Anterior cingulate cortex (tissue), 58 donors: ENCODE measurements around the gene RASL10A.
A peak's percentile ranks its signal among the peaks of the same experiment; 100 is the strongest.

Experiments used
- DNase-seq, 58 donors: peaks; one replicate each; lab custom pipeline; 2025; lab: John Stamatoyannopoulos, UW

RASL10A gene

GRCh38 chr22:29325356-29325755 is 9.9 kb upstream of the RASL10A start:
- peak in 1 of 58 donors; percentile 20 for DNase-seq

GRCh38 chr22:29323641-29324040 is 8.1 kb upstream of the RASL10A start:
- no peak for DNase-seq

GRCh38 chr22:29320546-29320945 is 5.0 kb upstream of the RASL10A start:
- no peak for DNase-seq

DNA sequence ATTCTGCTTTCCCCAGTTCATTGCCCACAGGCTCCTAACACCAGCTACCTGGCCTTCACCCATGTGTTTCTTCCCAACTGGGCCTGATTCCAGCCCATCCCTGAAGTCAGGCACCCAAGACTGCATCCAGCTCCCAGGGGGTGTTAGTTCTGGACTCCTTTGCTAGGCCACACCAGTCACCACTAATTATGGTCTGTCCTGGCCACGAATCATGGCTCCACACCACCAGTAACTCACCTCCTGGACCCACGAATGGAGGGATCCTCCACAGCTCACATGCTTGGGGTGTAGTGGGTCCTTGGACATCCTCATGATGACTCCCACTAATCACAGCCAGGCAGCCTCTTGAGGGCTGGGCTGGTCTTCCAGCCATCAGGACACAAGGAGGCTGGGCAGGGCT is 3.6 kb upstream of the RASL10A start:
- no peak for DNase-seq

DNA sequence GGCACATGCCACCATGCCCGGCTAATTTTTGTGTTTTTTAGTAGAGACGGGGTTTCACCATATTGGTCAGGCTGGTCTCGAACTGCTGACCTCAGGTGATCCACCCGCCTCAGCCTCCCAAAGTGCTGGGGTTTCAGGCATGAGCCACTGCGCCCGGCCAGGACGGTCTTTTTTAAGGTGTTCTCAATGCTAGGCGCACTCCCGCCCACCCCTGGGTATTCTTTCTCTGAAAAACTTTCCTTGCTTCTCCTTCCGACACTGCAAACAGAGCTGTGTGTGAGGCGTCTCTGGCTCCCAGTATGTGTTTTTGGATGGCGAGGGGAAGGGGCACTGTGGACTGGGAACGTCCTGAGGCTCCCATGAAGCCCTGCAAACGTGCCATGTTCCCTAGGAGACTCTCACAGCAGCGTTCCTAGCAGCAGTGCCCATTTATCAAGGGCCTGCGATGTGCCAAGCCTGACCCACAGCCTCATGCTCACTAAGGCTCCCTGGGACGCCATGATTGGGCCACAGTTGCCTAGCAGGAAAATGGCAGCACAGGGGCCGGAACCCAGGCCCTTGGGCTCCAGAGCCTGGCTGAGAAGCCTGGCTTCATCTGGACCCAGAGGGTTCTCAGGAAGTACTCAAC is 2.4 kb upstream of the RASL10A start:
- DNase-seq, result no peak

- DNase-seq, result no peak
Observed at GRCh38 chr22:29316141-29316828, 788 bp upstream of the RASL10A start.

GRCh38 chr22:29314537-29315285 is 786 bp downstream of the RASL10A start:
- no peak for DNase-seq

DNA sequence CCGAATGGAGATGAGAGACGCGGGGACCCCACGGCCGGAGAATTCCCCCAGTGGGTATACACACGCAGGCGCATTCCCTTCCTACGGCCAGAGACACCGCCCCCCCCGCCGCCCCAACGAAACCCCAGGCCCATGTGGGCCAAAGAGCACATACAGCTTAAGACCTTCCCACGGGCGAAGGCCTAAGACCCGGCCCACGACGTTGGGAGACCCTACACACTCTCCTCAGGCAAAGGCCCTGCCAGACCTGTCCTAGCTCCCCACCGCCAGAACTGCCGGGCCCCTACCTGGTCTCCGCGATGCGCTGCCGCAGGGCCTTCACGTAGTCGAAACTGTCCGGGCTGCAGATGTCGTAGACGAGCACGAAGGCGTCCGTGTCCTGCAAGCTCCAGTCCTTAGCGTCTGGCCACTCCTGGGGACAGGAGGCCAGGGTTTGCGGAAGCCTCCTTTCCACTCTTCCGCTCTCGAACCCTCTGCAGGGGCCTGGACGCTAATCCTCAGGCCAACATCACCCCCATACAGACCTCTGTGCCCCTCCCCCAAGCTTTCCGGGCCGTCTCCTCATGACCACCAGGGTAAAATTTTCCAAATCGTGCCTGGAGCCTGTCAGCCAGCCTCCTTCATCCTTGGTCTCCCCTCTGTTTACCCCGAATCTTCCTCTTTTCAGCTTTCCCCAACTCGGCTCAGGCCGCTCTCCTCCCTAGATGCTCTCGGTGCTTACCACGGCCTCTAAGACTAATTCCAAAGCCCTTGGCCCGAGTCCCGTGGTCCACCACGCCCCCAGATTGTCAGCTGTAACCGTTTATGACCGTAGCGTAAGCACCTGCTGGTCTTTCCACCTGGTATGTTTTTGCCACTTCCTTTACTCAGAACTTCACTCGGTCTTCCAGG is 1.7 kb downstream of the RASL10A start:
- DNase-seq, result peak in 2 of 58 donors; percentile 28 to 57

GRCh38 chr22:29313126-29313575 is 2.3 kb downstream of the RASL10A start:
- DNase-seq, result peak in 23 of 58 donors; percentile 22 to 72 (median 45)

DNA sequence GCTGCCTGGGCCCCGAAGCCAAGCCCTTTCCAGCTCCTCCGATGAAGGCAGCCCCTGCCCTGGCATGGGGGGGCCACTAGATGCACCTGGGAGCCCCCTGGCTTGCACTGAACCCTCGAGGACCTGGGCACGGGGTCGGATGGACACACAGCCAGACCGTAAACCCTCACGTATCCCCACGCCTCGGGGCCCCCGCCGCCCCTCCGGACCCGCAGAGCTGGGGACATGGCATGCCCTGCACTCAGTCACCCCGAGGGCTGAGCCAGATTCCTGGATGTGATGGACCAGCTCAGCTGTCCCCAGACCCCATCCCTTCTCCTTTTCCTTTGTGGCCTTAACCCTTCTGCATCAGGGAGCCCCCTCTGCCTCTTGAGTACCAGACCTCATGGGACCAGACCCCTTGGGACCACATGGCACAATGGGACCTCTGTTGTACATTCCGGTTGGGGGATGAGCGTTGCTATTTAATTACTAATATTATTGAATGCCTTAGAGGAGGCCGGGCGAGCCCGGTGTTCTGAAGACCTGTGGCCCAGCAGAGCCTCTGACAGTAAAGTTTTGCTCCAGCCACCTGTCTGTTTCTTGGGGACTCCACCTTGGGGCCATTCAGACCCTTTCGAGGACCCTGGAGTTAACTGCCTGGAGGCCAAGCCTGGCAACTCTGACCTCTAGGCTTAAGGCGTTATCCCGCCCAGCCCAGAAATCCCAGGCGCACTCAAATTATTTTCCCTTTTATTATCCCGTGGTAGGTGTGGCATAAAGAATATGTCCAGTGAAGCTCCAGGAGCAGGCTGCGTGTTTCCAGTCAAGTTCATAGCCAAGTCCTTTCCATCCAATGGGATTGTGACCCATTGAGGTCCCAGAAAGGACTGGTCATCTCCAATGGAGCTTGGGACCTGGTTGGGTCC is 3.0 kb downstream of the RASL10A start:
- DNase-seq, result no peak

DNA sequence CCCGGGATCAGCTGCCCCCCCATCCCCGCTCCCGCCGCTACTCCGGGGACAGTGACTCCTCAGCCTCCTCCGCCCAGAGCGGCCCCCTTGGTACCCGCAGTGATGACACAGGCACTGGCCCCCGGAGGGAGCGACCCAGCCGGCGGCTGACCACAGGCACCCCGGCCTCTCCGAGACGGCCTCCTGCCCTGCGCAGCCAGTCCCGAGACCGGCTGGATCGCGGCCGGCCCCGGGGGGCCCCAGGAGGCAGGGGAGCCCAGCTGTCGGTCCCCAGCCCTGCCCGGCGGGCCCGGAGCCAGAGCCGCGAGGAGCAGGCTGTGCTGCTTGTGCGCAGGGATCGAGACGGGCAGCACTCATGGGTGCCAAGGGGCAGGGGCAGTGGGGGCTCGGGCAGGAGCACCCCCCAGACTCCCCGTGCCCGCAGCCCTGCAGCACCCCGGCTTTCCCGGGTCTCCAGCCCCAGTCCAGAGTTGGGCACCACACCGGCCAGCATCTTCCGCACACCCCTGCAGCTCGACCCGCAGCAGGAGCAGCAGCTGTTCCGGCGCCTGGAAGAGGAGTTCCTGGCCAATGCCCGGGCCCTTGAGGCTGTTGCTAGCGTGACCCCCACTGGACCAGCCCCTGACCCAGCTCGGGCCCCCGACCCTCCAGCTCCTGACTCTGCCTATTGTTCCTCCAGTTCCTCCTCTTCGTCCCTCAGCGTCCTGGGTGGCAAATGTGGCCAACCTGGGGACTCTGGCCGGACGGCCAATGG is 3.9 kb downstream of the RASL10A start:
- peak in 7 of 58 donors; percentile 30 to 79 (median 47) for DNase-seq

- peak in 57 of 58 donors; percentile 75 to 98 (median 93) for DNase-seq
Observed at GRCh38 chr22:29310863-29311339, 4.6 kb downstream of the RASL10A start.

DNA sequence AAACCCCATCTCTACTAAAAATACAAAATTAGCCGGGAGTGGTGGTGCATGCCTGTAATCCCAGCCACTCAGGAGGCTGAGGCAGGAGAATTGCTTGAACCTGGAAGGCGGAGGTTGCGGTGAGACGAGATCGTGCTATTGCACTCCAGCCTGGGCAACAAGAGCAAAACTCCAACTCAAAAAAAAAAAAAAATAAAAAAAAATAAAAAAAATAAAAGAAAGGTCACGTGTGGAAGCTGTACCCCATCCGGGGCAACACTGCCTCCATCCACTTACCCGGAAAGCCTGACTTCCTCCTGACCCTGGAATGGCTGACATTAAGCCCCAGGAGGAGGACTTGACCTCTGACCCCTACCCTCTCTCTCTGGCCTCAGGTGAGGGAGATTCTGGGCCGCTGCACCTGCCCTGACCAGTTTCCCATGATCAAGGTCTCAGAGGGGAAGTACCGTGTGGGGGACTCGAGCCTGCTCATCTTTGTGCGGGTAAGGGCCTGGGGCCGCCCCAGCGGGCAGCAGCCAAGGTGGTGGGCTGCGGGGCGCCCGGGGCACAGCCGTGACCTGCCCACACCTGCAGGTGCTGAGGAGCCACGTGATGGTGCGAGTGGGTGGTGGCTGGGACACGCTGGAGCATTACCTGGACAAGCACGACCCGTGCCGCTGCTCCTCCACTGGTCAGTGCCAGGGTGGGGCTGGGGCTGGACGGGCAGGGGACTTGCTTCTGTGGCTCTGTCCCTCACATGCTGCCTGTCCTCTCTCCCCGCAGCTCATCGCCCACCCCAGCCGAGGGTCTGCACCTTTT is 5.2 kb downstream of the RASL10A start:
- DNase-seq, result peak in 2 of 58 donors; percentile 70

DNA sequence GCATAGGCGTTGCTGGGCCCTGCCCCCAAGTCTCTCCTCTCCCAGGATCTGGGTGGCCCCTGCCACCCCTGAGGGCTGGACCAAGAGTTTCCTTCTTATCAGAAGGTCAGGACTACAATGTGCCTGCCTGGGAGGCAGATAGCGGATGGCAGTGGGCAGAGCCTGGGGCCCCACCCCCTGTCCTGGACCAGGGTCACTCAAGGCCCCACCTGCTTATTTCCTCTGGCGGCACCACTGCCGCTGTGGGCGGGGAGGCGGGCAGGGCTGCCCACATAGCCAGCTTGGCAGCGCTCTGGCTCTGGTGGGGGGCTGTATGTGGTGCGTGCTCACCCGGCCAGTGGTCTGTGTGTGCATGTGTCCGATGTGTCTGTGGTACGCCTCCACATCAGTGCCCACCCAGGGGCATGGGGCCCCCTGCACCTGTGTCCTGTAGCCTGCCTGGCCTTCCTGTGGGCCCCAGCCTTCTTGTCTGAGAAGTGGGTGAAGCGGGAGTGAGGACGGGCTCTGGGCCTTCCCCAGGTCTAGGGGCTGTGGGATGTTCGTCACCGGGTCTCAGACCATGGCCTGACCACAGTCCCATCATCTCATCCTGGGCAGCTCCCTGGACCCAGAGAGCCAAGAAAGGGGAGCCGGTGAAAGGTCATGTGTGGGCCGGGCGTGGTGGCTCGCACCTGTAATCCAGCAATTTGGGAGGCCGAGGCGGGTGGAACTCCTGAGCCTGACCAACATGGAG is 6.0 kb downstream of the RASL10A start:
- DNase-seq, result peak in 2 of 58 donors; percentile 19 to 55

DNA sequence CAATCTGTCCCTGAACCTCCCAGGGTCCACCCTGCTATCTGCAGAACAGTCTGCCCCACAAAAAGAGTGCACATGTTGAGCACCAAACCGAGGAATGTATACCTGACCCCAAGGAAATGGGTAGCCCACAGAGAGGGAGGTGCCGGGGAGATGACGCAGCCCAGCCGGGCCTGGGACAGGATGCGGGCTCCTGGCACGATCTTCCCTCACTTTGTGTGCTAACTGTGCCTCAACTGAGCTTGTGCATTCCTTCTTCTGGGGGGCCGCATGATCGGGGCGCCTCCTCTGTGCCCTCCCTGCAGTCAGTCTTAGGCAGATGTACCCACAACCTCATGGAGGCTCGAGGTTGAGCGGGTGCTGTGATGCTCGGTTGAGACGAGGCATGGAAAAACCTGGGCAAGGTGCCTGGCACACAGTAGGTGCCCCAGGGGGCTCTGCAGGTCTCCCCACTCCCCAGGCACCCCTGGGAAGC is 6.7 kb downstream of the RASL10A start:
- DNase-seq, result no peak

GRCh38 chr22:29308148-29308790 is 7.2 kb downstream of the RASL10A start:
- peak in 1 of 58 donors; percentile 28 for DNase-seq
